Fibroblast of mammary gland (primary cell): ENCODE measurements around the gene EEPD1.
"Not testable (repeated sequence)": the region's sequence is repeated elsewhere in the genome, so short reads cannot be mapped to it uniquely, and the experiment has no call there.

ENCODE experiments used
- DNase-seq: peaks from one replicate; pipeline ENCODE4 v3.0.0-alpha.2; 2010; ENCODE audit warnings: low read depth
- H3K4me3 ChIP-seq: 2 replicates; pipeline ENCODE4 v1.5.1; 2011; ENCODE audit warnings: low read depth, mild to moderate bottlenecking, low read length, moderate library complexity; ENCODE audit not compliant: control insufficient read depth
- CTCF ChIP-seq: conservative IDR thresholded peaks from 2 replicates; pipeline ENCODE4 v1.5.1; 2011; ENCODE audit warnings: low read depth, low read length, inconsistent platforms; ENCODE audit not compliant: control insufficient read depth, insufficient read depth

Gene EEPD1

GRCh38 chr7:36232971-36233550, 80.0 kb downstream of the EEPD1 start:
- TF ChIP-seq CTCF = no peak
- no peak for DNase-seq
- H3K4me3 ChIP-seq = no peak overlapping the region

GRCh38 chr7:36236073-36236472, 83.0 kb downstream of the EEPD1 start:
- no peak for DNase-seq
- H3K4me3 ChIP-seq = no peak overlapping the region
- no peak for TF ChIP-seq CTCF

GRCh38 chr7:36238138-36238537, 85.1 kb downstream of the EEPD1 start:
- TF ChIP-seq CTCF = no peak
- no peak overlapping the region for H3K4me3 ChIP-seq
- no peak for DNase-seq

GRCh38 chr7:36243356-36243755, 90.3 kb downstream of the EEPD1 start:
- DNase-seq = not testable (repeated sequence)

GRCh38 chr7:36244001-36244400, 90.9 kb downstream of the EEPD1 start:
- not testable (repeated sequence) for H3K4me3 ChIP-seq

More at GRCh38 chr7:36243356-36243755, 90.3 kb downstream of the EEPD1 start:
- H3K4me3 ChIP-seq = not testable (repeated sequence)

GRCh38 chr7:36244429-36244828, 91.4 kb downstream of the EEPD1 start:
- TF ChIP-seq CTCF = no peak
- no peak overlapping the region for H3K4me3 ChIP-seq

More at GRCh38 chr7:36244001-36244400, 90.9 kb downstream of the EEPD1 start:
- not testable (repeated sequence) for DNase-seq

GRCh38 chr7:36245684-36246299, 92.7 kb downstream of the EEPD1 start:
- no peak for TF ChIP-seq CTCF
- H3K4me3 ChIP-seq = no peak overlapping the region
- DNase-seq = no peak

More at GRCh38 chr7:36244429-36244828, 91.4 kb downstream of the EEPD1 start:
- no peak for DNase-seq

- DNase-seq = no peak
- no peak overlapping the region for H3K4me3 ChIP-seq
- TF ChIP-seq CTCF = no peak
Measured at GRCh38 chr7:36249091-36249490, 96.0 kb downstream of the EEPD1 start.
